GM13976 (cell line): ENCODE measurements around the gene BRPF1.

Experiments
- DNase-seq: peaks from one replicate; pipeline ENCODE4 v3.0.0; 2012; ENCODE audit warnings: low spot score
- CTCF ChIP-seq: IDR thresholded peaks from 2 replicates; pipeline ENCODE4 v1.5.1; 2012; ENCODE audit warnings: borderline replicate concordance, mild to moderate bottlenecking; ENCODE audit not compliant: insufficient read depth; ENCODE audit errors: extremely low read depth, missing control alignments, control extremely low read depth
- in situ Hi-C: fragments of 300-500 bp; cut with MboI; formaldehyde crosslinking; loops from one replicate; pipeline ENCODE4 v1.12.0; 2022; ENCODE audit warnings: low sequenced_read_pairs, mixed read lengths, inconsistent platforms; ENCODE audit not compliant: unreplicated experiment

Gene BRPF1

GRCh38 chr3:9692416-9692815, 39.1 kb upstream of the BRPF1 start:
- in situ Hi-C loops: no loop called here
- TF ChIP-seq CTCF: no peak

DNA sequence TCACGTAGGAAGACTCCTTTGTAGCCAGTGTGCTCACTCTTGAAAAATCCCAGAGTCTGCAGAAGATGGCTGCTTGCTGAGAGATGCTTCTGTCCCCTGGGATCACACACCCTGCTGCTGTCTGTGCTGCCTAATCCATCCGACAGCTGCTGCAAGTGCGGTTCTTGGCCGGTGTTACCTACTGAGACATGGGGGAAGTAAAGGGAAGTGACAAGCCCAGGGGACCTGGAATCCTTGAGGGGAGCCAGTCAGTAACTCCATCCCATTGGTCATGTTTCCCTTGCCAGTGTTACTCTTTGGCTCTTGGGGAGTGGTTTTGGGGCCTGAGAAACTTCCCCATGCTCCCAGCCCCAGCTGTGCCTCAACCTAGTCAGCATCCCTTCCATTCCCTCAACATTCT, 36.2 kb upstream of the BRPF1 start:
- DNase-seq: no peak
- in situ Hi-C loops: no loop called here
- no peak for TF ChIP-seq CTCF

More at GRCh38 chr3:9692416-9692815, 39.1 kb upstream of the BRPF1 start:
- no peak for DNase-seq

DNA sequence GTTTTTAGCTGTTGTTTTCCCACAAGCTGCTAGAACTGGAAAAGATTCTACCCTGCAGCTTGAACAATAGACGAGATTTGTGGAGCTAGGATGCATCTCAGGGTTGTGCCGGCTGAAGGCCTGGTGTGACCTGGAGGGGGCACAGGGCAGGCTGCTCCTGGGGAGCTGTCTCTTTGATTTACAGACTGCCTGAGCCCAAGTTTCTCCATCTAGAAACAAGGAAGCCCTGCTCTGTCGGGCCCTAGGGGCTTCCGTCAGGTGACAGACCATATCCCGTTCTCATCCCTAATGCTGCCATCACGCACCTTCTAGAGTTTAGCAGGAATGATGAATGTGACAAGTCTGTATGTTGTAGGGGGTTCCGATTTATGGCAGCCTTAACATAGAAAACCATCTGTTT, 35.8 kb upstream of the BRPF1 start:
- in situ Hi-C loops: no loop called here

DNA sequence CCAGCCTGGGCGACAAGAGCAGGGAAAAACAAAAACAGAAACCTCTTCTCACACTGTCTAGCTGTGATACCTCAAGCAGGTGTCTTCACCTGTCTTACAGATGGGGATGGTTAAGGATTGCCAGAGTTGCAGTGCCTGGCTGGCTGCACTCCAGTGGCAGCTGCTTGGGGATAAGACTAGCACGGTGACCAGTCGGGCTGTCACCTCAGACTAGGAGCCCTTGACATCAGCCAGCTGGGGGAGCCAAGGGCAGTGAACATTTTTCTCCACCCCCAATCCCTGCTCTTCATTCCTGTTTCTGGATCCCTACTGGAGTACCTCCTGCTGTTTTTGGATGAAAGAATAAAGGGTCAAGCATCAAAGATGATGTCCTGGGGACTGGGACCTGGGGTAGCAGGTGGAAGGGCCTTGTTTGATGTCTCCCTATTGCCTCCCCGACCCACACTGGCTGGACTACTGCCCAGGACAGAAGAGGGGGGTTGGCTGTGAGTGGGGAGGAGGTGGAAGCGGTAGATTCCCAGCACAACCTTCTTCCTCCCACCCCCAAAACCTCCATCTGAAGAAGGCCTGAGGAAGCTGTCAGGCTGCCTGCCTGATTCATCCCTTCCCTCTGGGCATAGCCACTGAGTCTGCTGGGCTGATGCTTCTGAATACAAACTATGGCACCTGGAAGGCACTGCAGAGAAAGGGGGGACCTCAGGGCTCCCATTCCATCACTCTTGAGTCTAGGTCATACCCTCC, 34.9 kb upstream of the BRPF1 start:
- DNase-seq: no peak
- TF ChIP-seq CTCF: no peak
- in situ Hi-C loops: no loop called here

More for the DNA sequence above, 35.8 kb upstream of the BRPF1 start:
- TF ChIP-seq CTCF: no peak
- no peak for DNase-seq

DNA sequence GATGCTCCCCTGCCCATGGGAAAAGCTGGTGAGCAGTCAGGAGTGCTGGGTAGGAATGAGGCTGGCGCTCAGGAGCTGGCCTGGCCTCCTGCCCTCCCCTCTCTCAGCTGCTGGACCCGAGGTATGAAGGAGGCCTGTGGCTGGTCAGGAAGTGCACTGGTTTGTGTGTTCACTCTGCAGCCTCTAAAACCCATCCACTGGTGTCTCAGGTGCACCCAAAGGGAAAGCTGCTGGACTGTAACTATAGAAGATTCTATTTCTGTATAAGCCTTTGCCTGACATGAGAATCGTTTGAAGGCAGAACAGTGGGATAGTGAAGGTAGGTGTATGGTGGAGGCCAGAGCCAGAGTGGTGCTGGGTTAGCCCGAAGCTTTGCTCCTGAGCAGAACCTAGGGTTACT, 33.6 kb upstream of the BRPF1 start:
- in situ Hi-C loops: no loop called here
- no peak for DNase-seq
- no peak for TF ChIP-seq CTCF

GRCh38 chr3:9698293-9698692, 33.2 kb upstream of the BRPF1 start:
- no peak for DNase-seq
- in situ Hi-C loops: no loop called here
- no peak for TF ChIP-seq CTCF
